Gastrocnemius medialis (tissue), 4 donors: ENCODE results near the gene MYRIP. TPM values are rescaled to one million over a fixed set of nuclear protein-coding genes. Genes with fewer than 3 reads are reported as not detected.

Experiments
- ATAC-seq, 2 donors: fragments of 150-250 bp; one replicate each; pipeline ENCODE4 v1.9.1; 2016
- DNase-seq, 2 donors: peaks; one replicate each; pipeline ENCODE4 v3.0.0-alpha.2; 2019
- H3K27ac ChIP-seq, 4 donors: fragments of 200-600 bp; sonication (generic); 1 replicate in 1 of 4; 2 replicates in 3 of 4; pipeline ENCODE4 v1.5.1; 2016 to 2018; ENCODE audit warnings: mild to moderate bottlenecking in 2 of 4, moderate library complexity in 1 of 4
- H3K27me3 ChIP-seq, 3 donors: fragments of 200-600 bp; sonication (generic) in 2 of 3; 1 replicate in 1 of 3; 2 replicates in 2 of 3; pipeline versions ENCODE4 v1.5.1 to v1.6.0; 2016 to 2019; ENCODE audit warnings: mild to moderate bottlenecking in 1 of 3, moderate library complexity in 1 of 3
- H3K36me3 ChIP-seq, 2 donors: fragments of 200-600 bp; sonication (generic) in 1 of 2; one replicate each; pipeline ENCODE4 v1.5.1; 2017 to 2018
- H3K4me1 ChIP-seq, 2 donors: fragments of 200-600 bp; sonication (generic) in 1 of 2; one replicate each; pipeline ENCODE4 v1.5.1; 2016 to 2017; ENCODE audit warnings: mild to moderate bottlenecking in 2 of 2
- H3K4me3 ChIP-seq, 4 donors: fragments of 200-600 bp; sonication (generic) in 3 of 4; 1 replicate in 1 of 4; 2 replicates in 3 of 4; pipeline ENCODE4 v1.5.1; 2016 to 2019; ENCODE audit warnings: mild to moderate bottlenecking in 2 of 4
- H3K9me3 ChIP-seq, 3 donors: fragments of 200-600 bp; sonication (generic) in 2 of 3; 1 replicate in 1 of 3; 2 replicates in 2 of 3; pipeline ENCODE4 v1.5.1; 2016 to 2019
- POLR2A ChIP-seq, 2 donors: fragments of 450-650 bp; IDR thresholded peaks; one replicate each; pipeline ENCODE4 v1.6.1; 2017; ENCODE audit warnings: antibody characterized with exemption in 2 of 2, mild to moderate bottlenecking in 2 of 2, moderate library complexity in 2 of 2
- in situ Hi-C, 4 donors: fragments of 200-750 bp; cut with MboI; loops; one replicate each; pipeline versions ENCODE4 v1.15.0 to v1.8.0; 2017; ENCODE audit warnings: low sequenced_read_pairs in 4 of 4
- intact Hi-C: fragments of 100-400 bp; cut with DNase I; formaldehyde crosslinking; loops from one replicate; pipeline ENCODE4 v1.15.1; 2023; ENCODE audit warnings: low total_unique reads
- total RNA-seq, 4 donors: library from RNA; depleted of rRNA; stranded (reverse); fragments of >200 nt; gene quantifications; one replicate each; pipeline versions ENCODE4 v1.1.0 to v1.2.3, GENCODE V29; 2016
- TF ChIP-seq, protein P1 (sequence below), 5 experiments: fragments of 450-650 bp in 3 of 5; fragments of 200-600 bp in 2 of 5; sonication (generic) in 2 of 5; IDR thresholded peaks in 4 of 5; conservative IDR thresholded peaks in 1 of 5; 1 replicate in 4 of 5; 2 replicates in 1 of 5; pipeline ENCODE4 v1.5.1; 2016 to 2019; ENCODE audit warnings: antibody characterized with exemption in 5 of 5, mild to moderate bottlenecking in 3 of 5, moderate library complexity in 3 of 5

MYRIP gene
- total RNA-seq, 4 donors from 2014 or later = 0.66 to 1.9 (median 1.5) TPM

DNA sequence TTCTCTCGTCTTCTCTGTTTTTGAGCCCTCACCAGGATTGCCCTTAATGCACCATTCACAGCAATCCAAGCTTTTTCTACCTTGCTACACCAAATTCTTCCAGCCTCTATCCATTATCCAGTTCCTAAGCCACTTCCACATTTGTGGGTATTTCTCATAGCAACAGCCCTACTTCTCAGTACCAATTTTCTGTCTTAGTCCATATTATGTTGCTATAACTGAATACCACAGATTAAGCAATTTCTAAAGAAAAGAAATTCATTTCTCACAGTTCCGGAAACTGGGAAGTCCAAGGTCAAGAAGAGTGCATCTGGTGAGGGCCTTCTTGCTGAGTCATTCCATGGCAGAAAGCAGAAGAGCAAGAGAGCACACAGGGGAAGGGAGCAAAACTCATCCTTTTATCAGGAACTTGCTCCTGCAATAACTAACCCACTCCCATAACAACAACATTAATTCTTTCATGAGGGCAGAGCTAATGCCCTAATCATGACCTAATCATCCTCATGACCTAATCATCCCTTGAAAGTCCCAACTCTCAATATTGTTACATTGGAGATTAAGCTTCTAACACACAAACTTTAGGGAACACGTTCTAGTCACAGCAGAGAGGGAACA is 490.4 kb downstream of the MYRIP start:
- ATAC-seq (peak in 1 of 2 donors; percentile 35), DNase-seq (no peak)
- intact Hi-C loops = loop anchor here (10.0 kb wide), 1 partner anchor 1895 kb away; no protein-coding TSS in a partner anchor
- no peaks in the 10 kb centered on the region for H3K9me3 ChIP-seq
- no peak overlapping the region for H3K4me3 ChIP-seq
- H3K27ac ChIP-seq = no peak overlapping the region
- peaks cover 23 to 25% of the 10 kb centered on the region in 2 donors for H3K4me1 ChIP-seq
- TF ChIP-seq POLR2A (IDR thresholded peaks at IDR 0.05) = no peak
- TF ChIP-seq, protein P1, sequence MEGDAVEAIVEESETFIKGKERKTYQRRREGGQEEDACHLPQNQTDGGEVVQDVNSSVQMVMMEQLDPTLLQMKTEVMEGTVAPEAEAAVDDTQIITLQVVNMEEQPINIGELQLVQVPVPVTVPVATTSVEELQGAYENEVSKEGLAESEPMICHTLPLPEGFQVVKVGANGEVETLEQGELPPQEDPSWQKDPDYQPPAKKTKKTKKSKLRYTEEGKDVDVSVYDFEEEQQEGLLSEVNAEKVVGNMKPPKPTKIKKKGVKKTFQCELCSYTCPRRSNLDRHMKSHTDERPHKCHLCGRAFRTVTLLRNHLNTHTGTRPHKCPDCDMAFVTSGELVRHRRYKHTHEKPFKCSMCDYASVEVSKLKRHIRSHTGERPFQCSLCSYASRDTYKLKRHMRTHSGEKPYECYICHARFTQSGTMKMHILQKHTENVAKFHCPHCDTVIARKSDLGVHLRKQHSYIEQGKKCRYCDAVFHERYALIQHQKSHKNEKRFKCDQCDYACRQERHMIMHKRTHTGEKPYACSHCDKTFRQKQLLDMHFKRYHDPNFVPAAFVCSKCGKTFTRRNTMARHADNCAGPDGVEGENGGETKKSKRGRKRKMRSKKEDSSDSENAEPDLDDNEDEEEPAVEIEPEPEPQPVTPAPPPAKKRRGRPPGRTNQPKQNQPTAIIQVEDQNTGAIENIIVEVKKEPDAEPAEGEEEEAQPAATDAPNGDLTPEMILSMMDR (IDR thresholded peaks at IDR 0.05 in 4 of 5, conservative IDR thresholded peaks at IDR 0.05 in 1 of 5) = no peak
- in situ Hi-C loops = loop anchor here in 3 of 4 donors (25.0 kb wide), 3 partner anchors 887 to 912 kb away; partner anchors contain the start of genes CTNNB1 (in 1 of the 3) and RPSA (in 1 of the 3)
- H3K27me3 ChIP-seq = no peaks in the 10 kb centered on the region
- H3K36me3 ChIP-seq = no peaks in the 10 kb centered on the region

DNA sequence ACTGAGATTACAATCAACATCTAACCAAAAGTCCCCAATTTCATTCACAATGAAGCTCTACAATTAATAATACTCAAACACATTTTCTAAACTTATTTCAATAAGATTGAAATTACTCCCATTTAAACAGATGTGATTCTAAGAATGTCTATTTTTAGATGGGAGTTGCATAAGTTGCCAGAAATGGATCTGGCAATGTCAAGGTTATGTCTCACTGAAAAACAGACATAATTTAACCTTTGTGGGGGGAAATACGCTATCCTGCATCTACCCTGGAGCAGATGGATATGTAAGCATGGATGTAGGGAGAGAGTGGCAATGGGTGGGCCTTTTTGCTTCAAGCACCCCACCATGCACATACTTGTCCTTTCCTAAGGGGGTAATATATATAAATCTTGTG is 493.4 kb downstream of the MYRIP start:
- H3K36me3 ChIP-seq = no peaks in the 10 kb centered on the region
- in situ Hi-C loops = loop anchor here in 3 of 4 donors (25.0 kb wide), 3 partner anchors 885 to 910 kb away; partner anchors contain the start of genes CTNNB1 (in 1 of the 3) and RPSA (in 1 of the 3)
- H3K4me1 ChIP-seq = peaks cover 23 to 28% of the 10 kb centered on the region in 2 donors
- H3K9me3 ChIP-seq = no peaks in the 10 kb centered on the region
- intact Hi-C loops = loop anchor here (10.0 kb wide), 1 partner anchor 1892 kb away; no protein-coding TSS in a partner anchor
- TF ChIP-seq POLR2A (IDR thresholded peaks at IDR 0.05) = no peak
- TF ChIP-seq, protein P1 (IDR thresholded peaks at IDR 0.05 in 4 of 5, conservative IDR thresholded peaks at IDR 0.05 in 1 of 5) = no peak
- H3K27ac ChIP-seq = peak overlapping the region in 1 of 4 donors; percentile 22
- DNase-seq (no peak), ATAC-seq (peak in 1 of 2 donors; percentile 54)
- no peak overlapping the region for H3K4me3 ChIP-seq
- no peaks in the 10 kb centered on the region for H3K27me3 ChIP-seq

DNA sequence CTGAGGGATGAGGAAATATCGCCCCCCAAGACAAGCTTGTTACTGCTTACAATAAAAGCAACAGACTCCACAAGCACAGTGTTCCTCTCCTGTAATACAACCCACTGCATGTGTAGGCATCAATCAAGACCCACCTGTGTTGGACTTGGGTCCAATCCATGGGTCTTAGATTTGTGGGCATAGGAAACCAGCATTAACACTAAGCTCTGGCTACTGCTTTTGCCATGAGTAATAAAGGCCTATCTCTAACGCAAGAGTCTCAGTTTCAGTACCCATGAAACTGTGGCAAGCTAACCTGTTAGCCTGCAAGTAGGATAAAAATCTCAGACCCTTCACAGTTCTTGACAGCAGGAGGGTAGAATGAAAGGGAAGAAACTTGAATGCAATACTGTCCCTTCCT is 494.9 kb downstream of the MYRIP start:
- intact Hi-C loops = loop anchor here (10.0 kb wide), 1 partner anchor 1890 kb away; no protein-coding TSS in a partner anchor
- no peak overlapping the region for H3K4me3 ChIP-seq
- no peaks in the 10 kb centered on the region for H3K9me3 ChIP-seq
- DNase-seq (no peak), ATAC-seq (no peak)
- no peaks in the 10 kb centered on the region for H3K36me3 ChIP-seq
- H3K27ac ChIP-seq = peak overlapping the region; percentile 6 to 39 (median 18)
- TF ChIP-seq, protein P1 (IDR thresholded peaks at IDR 0.05 in 4 of 5, conservative IDR thresholded peaks at IDR 0.05 in 1 of 5) = no peak
- TF ChIP-seq POLR2A (IDR thresholded peaks at IDR 0.05) = no peak
- in situ Hi-C loops = loop anchor here in 3 of 4 donors (25.0 kb wide), 3 partner anchors 883 to 908 kb away; partner anchors contain the start of genes CTNNB1 (in 1 of the 3) and RPSA (in 1 of the 3)
- H3K4me1 ChIP-seq = peaks cover 30 to 34% of the 10 kb centered on the region in 2 donors
- H3K27me3 ChIP-seq = no peaks in the 10 kb centered on the region

DNA sequence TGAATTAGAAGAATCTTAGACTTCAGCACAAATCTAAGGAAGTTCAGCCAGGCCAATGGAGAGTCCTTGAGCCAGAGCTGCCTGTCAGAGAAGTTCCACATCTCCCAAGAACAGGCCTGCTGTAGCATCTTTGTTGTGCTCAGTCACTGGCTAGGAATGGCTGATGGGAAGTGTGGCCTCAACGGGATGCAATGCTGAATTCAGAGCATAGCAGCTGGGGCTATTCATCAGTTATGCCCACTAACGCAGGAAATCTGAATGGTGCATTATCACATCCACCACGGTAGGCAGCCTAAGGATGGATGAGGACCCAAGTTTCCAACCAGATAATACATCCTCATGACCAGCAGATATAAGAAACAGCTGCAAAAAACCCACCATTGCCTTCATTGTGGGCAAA is 496.9 kb downstream of the MYRIP start:
- no peak for ATAC-seq
- intact Hi-C loops = loop anchor here (5.0 to 10.0 kb wide), 2 partner anchors 896 to 1888 kb away; no protein-coding TSS in a partner anchor
- no peaks in the 10 kb centered on the region for H3K27me3 ChIP-seq

More for the DNA sequence above, 496.9 kb downstream of the MYRIP start:
- no peak overlapping the region for H3K4me3 ChIP-seq
- in situ Hi-C loops = loop anchor here in 3 of 4 donors (25.0 kb wide), 3 partner anchors 881 to 906 kb away; partner anchors contain the start of genes CTNNB1 (in 1 of the 3) and RPSA (in 1 of the 3)
- H3K36me3 ChIP-seq = peaks cover 0 to 8% of the 10 kb centered on the region in 2 donors
- H3K27ac ChIP-seq = no peak overlapping the region
- no peak for DNase-seq
- TF ChIP-seq, protein P1 (IDR thresholded peaks at IDR 0.05 in 4 of 5, conservative IDR thresholded peaks at IDR 0.05 in 1 of 5) = no peak
- no peak for TF ChIP-seq POLR2A (IDR thresholded peaks at IDR 0.05)
- no peaks in the 10 kb centered on the region for H3K9me3 ChIP-seq
- H3K4me1 ChIP-seq = peaks cover 37 to 44% of the 10 kb centered on the region in 2 donors
